Ishikawa (cell line): ENCODE data around the gene MYO15A.

Source experiments
- CEBPB ChIP-seq: IDR thresholded peaks from 2 replicates; pipeline ENCODE4 v1.6.1; 2012
- CREB1 ChIP-seq: IDR thresholded peaks from 2 replicates; pipeline ENCODE4 v1.6.1; 2012; ENCODE audit warnings: low read depth
- EGR1 ChIP-seq: IDR thresholded peaks from 2 replicates; pipeline ENCODE4 v1.6.1; 2012
- EP300 ChIP-seq: IDR thresholded peaks from 2 replicates; pipeline ENCODE4 v1.6.1; 2012; ENCODE audit warnings: borderline replicate concordance
- FOXM1 ChIP-seq: IDR thresholded peaks from 2 replicates; pipeline ENCODE4 v1.6.1; 2012; ENCODE audit warnings: low read depth, borderline replicate concordance
- NFIC ChIP-seq: IDR thresholded peaks from 2 replicates; pipeline ENCODE4 v1.6.1; 2012
- RAD21 ChIP-seq: IDR thresholded peaks from 2 replicates; pipeline ENCODE4 v1.6.1; 2012; ENCODE audit warnings: low read depth
- TAF1 ChIP-seq: IDR thresholded peaks from 2 replicates; pipeline ENCODE4 v1.6.1; 2012; ENCODE audit warnings: low read depth, mild to moderate bottlenecking
- TCF12 ChIP-seq: IDR thresholded peaks from 2 replicates; pipeline ENCODE4 v1.6.1; 2012; ENCODE audit warnings: low read depth
- TEAD4 ChIP-seq: IDR thresholded peaks from 2 replicates; pipeline ENCODE4 v1.6.1; 2012
- YY1 ChIP-seq: IDR thresholded peaks from 2 replicates; pipeline ENCODE4 v1.6.1; 2012; ENCODE audit warnings: low read depth
- ZBTB7A ChIP-seq: IDR thresholded peaks from 2 replicates; pipeline ENCODE4 v1.6.1; 2012; ENCODE audit warnings: low read depth
- TF ChIP-seq, protein P1 (sequence below): IDR thresholded peaks from 2 replicates; pipeline ENCODE4 v1.6.1; 2012
- TF ChIP-seq, protein P2 (sequence below): IDR thresholded peaks from 2 replicates; pipeline ENCODE4 v1.6.1; 2012
- TF ChIP-seq, protein P3 (sequence below): IDR thresholded peaks from 2 replicates; pipeline ENCODE4 v1.6.1; 2012; ENCODE audit warnings: low read depth, mild to moderate bottlenecking

The MYO15A gene

DNA sequence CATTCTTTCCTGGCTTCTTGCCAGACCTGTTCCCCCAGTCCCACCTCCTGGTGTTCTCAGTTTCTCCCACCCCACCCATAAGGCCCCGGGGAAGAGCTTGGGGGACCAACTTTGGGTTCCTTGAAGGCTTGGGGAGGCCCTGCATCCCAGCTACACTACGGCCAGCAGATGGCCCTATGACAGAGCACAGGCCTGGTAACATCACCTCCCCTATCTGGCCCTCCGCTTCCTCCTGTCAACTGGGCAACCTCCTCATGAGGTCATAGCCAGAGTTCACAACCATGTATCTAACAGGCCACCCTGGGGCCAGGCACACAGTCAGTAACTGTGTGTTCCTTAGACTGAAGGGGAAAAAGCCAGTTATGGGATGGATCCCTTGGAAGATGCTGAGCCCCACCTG is 31.4 kb downstream of the MYO15A start:
- TF ChIP-seq NFIC (no peak), CREB1 (no peak), ZBTB7A (no peak), YY1 (no peak), TCF12 (no peak), RAD21 (no peak), FOXM1 (no peak), EGR1 (no peak), EP300 (no peak), TEAD4 (no peak), CEBPB (no peak), TAF1 (no peak)
- TF ChIP-seq, protein P1, sequence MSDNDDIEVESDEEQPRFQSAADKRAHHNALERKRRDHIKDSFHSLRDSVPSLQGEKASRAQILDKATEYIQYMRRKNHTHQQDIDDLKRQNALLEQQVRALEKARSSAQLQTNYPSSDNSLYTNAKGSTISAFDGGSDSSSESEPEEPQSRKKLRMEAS = no peak
- TF ChIP-seq, protein P2, sequence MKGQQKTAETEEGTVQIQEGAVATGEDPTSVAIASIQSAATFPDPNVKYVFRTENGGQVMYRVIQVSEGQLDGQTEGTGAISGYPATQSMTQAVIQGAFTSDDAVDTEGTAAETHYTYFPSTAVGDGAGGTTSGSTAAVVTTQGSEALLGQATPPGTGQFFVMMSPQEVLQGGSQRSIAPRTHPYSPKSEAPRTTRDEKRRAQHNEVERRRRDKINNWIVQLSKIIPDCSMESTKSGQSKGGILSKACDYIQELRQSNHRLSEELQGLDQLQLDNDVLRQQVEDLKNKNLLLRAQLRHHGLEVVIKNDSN = no peak
- TF ChIP-seq, protein P3, sequence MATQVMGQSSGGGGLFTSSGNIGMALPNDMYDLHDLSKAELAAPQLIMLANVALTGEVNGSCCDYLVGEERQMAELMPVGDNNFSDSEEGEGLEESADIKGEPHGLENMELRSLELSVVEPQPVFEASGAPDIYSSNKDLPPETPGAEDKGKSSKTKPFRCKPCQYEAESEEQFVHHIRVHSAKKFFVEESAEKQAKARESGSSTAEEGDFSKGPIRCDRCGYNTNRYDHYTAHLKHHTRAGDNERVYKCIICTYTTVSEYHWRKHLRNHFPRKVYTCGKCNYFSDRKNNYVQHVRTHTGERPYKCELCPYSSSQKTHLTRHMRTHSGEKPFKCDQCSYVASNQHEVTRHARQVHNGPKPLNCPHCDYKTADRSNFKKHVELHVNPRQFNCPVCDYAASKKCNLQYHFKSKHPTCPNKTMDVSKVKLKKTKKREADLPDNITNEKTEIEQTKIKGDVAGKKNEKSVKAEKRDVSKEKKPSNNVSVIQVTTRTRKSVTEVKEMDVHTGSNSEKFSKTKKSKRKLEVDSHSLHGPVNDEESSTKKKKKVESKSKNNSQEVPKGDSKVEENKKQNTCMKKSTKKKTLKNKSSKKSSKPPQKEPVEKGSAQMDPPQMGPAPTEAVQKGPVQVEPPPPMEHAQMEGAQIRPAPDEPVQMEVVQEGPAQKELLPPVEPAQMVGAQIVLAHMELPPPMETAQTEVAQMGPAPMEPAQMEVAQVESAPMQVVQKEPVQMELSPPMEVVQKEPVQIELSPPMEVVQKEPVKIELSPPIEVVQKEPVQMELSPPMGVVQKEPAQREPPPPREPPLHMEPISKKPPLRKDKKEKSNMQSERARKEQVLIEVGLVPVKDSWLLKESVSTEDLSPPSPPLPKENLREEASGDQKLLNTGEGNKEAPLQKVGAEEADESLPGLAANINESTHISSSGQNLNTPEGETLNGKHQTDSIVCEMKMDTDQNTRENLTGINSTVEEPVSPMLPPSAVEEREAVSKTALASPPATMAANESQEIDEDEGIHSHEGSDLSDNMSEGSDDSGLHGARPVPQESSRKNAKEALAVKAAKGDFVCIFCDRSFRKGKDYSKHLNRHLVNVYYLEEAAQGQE = no peak

DNA sequence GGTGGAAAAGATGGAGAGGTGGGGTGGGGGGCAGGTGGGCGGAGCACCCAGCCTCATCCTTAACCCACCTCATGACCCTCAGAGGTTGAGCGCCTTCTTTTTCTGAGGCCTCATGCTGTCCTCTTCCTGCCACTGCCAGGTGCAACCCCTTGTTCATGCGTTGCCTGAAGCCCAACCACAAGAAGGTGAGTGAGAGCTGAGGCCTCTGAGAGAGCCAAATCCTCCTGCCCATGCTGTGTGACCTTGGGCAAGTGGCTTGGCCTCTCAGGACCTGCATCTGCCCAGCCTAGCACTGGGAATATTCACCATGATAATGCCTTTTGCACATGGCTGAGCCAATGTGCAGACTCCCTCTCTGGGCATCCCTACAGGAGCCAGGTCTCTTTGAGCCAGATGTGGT is 32.1 kb downstream of the MYO15A start:
- TF ChIP-seq YY1 (no peak), NFIC (no peak), CREB1 (no peak), EGR1 (no peak), ZBTB7A (no peak), TEAD4 (no peak), RAD21 (no peak), EP300 (no peak), TAF1 (no peak), CEBPB (no peak)
- TF ChIP-seq, protein P2 = no peak

DNA sequence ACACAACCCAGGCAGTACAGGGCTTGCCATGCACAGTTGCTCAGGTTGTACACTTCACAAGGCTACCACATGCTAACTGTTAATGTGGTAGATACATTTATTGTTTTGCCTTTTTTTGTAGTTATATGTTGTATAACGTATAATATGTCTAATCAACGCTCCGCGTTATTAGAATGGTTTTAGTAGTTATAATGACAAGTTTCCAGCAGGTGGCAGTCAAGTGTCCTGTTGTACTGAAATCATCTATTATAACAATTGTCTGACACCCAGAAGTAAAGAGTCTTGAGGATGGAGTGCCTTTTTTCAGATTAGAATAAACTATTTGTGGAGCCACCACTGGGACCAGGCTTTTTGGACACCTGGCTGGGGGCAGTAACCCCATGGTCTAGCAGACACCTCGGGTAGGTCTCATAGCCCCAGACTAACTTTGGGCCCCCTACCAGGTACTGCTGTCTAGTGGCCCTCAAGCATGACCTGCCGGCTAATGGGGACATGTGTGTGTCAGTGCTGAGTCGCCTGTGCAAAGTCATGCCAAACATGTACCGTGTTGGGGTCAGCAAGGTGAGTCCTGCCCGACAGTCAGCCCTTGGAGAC is 32.8 kb downstream of the MYO15A start:
- TF ChIP-seq RAD21 = peak; percentile 66
- TF ChIP-seq TEAD4 = no peak

DNA sequence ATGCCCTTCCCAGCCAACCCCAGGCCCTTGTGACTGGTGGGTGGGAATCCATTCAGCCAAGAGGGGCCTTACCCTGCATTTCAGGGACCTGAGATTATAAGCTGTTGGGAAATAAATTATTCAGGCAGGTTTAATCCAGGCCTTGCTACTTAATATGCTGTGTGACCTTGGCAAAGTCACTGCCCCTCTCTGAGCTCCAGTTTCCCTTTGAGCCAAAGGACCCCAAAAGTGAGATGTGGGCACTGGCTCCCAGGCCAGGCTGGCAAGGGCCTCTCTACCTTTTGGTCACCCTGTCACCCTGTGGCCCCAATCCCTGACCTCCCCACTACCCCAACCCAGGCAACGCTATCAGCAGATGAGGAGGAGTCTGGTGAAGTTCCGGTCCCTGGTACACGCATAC is 33.9 kb downstream of the MYO15A start:
- TF ChIP-seq EGR1 (no peak), EP300 (no peak), YY1 (no peak)
- TF ChIP-seq, protein P1 = no peak

DNA sequence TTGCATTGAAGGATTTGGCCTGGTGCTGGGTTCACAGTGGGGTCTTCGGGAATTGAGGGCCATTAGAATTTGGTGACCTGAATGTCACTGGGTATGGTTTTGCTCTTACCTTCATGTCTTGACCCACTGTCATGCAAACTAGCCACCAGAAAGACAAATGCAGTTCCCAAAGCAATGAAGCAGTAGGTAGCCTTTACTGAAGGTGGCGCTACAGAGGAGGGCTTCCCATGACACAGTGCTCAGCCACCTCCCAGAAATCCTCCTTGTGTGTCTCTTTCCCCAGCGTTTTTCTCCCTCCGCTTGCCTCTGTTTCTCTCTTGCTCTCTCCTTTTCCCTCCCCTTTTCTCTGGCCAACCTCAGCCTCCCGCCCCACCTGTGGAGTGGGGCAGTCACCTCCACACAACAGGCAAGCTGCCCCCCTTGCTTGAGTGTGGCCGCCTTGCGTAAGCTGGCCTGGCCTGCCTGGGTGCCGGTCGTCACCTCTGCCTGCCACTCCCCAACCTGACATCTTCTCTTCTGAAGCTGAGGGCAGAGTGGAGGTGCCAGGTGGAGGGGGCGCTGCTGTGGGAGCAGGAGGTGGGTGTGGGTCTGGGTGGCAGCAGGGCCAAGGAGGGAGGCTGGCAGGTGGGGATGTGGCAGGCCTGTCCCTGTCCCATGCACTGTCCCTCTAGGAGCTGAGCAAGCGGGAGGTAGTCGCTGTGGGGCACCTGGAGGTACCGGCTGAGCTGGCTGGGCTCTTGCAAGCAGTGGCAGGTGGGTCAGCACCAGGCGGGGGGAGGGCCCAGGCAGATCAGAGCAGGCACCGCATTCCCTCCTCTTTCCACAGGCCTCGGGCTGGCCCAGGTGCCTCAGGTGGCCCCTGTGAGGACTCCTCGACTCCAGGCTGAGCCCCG is 34.7 kb downstream of the MYO15A start:
- TF ChIP-seq NFIC = no peak
- no peak for TF ChIP-seq YY1
- TF ChIP-seq RAD21 = peak; percentile 38

DNA sequence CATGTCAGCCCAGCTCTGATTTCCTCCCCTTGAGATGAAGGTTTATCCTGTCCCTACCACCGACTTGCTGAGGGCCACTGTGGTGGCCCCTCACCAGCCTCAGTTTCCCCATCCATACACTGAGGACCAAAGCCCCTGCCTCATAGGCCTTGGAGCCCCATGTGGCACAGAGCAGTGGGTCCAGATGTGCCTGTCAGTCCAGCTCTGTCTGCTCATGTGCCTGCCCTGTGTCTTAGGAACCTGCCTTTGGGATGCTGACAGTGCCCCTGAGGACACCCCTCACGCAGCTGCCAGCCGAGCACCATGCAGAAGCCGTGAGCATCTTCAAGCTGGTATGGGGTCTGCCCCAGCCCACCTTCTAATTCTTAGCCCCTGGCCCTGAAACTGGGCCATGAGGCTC is 35.7 kb downstream of the MYO15A start:
- TF ChIP-seq TCF12 (no peak), CREB1 (no peak), RAD21 (no peak), FOXM1 (no peak), ZBTB7A (no peak), CEBPB (no peak), YY1 (no peak), TAF1 (no peak), TEAD4 (no peak), EP300 (no peak), NFIC (no peak)
- TF ChIP-seq, protein P3 = no peak
- TF ChIP-seq, protein P2 = no peak
- TF ChIP-seq, protein P1 = no peak
